ENCODE measurements around the gene DTX3. TPM values are rescaled to one million over a fixed set of nuclear protein-coding genes. Genes with fewer than 3 reads are reported as not detected.

Gene DTX3
- total and polyA plus RNA-seq, 2 of the 13 experiments (the other 11 are each of a cell fraction or from before 2014, with no cell fraction given), result 9.0 to 27.2 TPM

GRCh38 chr12:57619434-57620244 lies 15.0 kb downstream of the DTX3 start (continued):
- TF ChIP-seq, protein P1, sequence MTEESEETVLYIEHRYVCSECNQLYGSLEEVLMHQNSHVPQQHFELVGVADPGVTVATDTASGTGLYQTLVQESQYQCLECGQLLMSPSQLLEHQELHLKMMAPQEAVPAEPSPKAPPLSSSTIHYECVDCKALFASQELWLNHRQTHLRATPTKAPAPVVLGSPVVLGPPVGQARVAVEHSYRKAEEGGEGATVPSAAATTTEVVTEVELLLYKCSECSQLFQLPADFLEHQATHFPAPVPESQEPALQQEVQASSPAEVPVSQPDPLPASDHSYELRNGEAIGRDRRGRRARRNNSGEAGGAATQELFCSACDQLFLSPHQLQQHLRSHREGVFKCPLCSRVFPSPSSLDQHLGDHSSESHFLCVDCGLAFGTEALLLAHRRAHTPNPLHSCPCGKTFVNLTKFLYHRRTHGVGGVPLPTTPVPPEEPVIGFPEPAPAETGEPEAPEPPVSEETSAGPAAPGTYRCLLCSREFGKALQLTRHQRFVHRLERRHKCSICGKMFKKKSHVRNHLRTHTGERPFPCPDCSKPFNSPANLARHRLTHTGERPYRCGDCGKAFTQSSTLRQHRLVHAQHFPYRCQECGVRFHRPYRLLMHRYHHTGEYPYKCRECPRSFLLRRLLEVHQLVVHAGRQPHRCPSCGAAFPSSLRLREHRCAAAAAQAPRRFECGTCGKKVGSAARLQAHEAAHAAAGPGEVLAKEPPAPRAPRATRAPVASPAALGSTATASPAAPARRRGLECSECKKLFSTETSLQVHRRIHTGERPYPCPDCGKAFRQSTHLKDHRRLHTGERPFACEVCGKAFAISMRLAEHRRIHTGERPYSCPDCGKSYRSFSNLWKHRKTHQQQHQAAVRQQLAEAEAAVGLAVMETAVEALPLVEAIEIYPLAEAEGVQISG (CRISPR knock-in tag; IDR thresholded peaks at IDR 0.05), result 0 out of 2 replicates have a peak, but pooled peaks have one; percentile 37
- TF ChIP-seq ARID4A (CRISPR knock-in tag; IDR thresholded peaks at IDR 0.05; ENCODE audit: borderline replicate concordance) (peak; percentile 72), BHLHE40 (IDR thresholded peaks at IDR 0.05; ENCODE audit: low read length) (peak; percentile 25; the same call in 1 of the 2 replicates), TBX2 (CRISPR knock-in tag; IDR thresholded peaks at IDR 0.05; ENCODE audit: borderline replicate concordance) (peak; percentile 37; the same call in 1 of the 2 replicates), MATR3 (CRISPR knock-in tag; IDR thresholded peaks at IDR 0.05) (no peak), NFYB (CRISPR knock-in tag; IDR thresholded peaks at IDR 0.05) (0 out of 2 replicates have a peak, but pooled peaks have one; percentile 7), ZFP90 (CRISPR knock-in tag; IDR thresholded peaks at IDR 0.05; ENCODE audit: borderline replicate concordance) (0 out of 2 replicates have a peak, but pooled peaks have one; percentile 13), MAX (IDR thresholded peaks at IDR 0.05) (0 out of 2 replicates have a peak, but pooled peaks have one; percentile 18), ETS1 (CRISPR knock-in tag; IDR thresholded peaks at IDR 0.05) (no peak), SMC3 (IDR thresholded peaks at IDR 0.05; ENCODE audit: low read length) (no peak), MXI1 (IDR thresholded peaks at IDR 0.05; ENCODE audit: borderline replicate concordance, low read depth, low read length) (no peak), ZNF781 (CRISPR knock-in tag; IDR thresholded peaks at IDR 0.05; ENCODE audit: borderline replicate concordance, not compliant biosample characterization) (no peak), ZNF350 (CRISPR knock-in tag; IDR thresholded peaks at IDR 0.05; ENCODE audit: borderline replicate concordance, low read depth) (no peak), ZNF850 (CRISPR knock-in tag; conservative IDR thresholded peaks at IDR 0.05) (no peak), SMYD3 (CRISPR knock-in tag; IDR thresholded peaks at IDR 0.05) (no peak)
- TF ChIP-seq, protein P2, sequence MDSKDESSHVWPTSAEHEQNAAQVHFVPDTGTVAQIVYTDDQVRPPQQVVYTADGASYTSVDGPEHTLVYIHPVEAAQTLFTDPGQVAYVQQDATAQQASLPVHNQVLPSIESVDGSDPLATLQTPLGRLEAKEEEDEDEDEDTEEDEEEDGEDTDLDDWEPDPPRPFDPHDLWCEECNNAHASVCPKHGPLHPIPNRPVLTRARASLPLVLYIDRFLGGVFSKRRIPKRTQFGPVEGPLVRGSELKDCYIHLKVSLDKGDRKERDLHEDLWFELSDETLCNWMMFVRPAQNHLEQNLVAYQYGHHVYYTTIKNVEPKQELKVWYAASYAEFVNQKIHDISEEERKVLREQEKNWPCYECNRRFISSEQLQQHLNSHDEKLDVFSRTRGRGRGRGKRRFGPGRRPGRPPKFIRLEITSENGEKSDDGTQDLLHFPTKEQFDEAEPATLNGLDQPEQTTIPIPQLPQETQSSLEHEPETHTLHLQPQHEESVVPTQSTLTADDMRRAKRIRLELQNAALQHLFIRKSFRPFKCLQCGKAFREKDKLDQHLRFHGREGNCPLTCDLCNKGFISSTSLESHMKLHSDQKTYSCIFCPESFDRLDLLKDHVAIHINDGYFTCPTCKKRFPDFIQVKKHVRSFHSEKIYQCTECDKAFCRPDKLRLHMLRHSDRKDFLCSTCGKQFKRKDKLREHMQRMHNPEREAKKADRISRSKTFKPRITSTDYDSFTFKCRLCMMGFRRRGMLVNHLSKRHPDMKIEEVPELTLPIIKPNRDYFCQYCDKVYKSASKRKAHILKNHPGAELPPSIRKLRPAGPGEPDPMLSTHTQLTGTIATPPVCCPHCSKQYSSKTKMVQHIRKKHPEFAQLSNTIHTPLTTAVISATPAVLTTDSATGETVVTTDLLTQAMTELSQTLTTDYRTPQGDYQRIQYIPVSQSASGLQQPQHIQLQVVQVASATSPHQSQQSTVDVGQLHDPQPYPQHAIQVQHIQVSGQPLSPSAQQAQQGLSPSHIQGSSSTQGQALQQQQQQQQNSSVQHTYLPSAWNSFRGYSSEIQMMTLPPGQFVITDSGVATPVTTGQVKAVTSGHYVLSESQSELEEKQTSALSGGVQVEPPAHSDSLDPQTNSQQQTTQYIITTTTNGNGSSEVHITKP (CRISPR knock-in tag; IDR thresholded peaks at IDR 0.05; ENCODE audit: low read depth), result no peak

All from HepG2 (cell line).